Fibroblast of skin of right quadriceps (primary cell): Measurements from ENCODE around the gene SST.
"Not testable (repeated sequence)": the region's sequence is repeated elsewhere in the genome, so short reads cannot be mapped to it uniquely, and the experiment has no call there.

ENCODE experiments used
- DNase-seq: peaks from one replicate; pipeline ENCODE4 v3.0.0-alpha.2; 2013

Gene SST

GRCh38 chr3:187681756-187682155 is 11.6 kb upstream of the SST start:
- not testable (repeated sequence) for DNase-seq

- DNase-seq = peak; percentile 66
Observed at GRCh38 chr3:187679638-187680396, 9.6 kb upstream of the SST start.

- peak; percentile 67 for DNase-seq
Observed at GRCh38 chr3:187678726-187679268, 8.6 kb upstream of the SST start.

GRCh38 chr3:187677604-187678003 is 7.4 kb upstream of the SST start:
- no peak for DNase-seq

GRCh38 chr3:187673012-187673411 is 2.8 kb upstream of the SST start:
- no peak for DNase-seq

- DNase-seq = no peak
Observed at GRCh38 chr3:187667526-187667925, 2.7 kb downstream of the SST start.

GRCh38 chr3:187665764-187666402 is 4.3 kb downstream of the SST start:
- DNase-seq = no peak

GRCh38 chr3:187665010-187665409 is 5.2 kb downstream of the SST start:
- no peak for DNase-seq

- DNase-seq = no peak
Observed at GRCh38 chr3:187662848-187663409, 7.3 kb downstream of the SST start.

- no peak for DNase-seq
Observed at GRCh38 chr3:187661267-187661666, 8.9 kb downstream of the SST start.

GRCh38 chr3:187651282-187651681 is 18.9 kb downstream of the SST start:
- no peak for DNase-seq

GRCh38 chr3:187648177-187648576 is 22.0 kb downstream of the SST start:
- DNase-seq = no peak

GRCh38 chr3:187646906-187647660 is 23.1 kb downstream of the SST start:
- no peak for DNase-seq

- DNase-seq = not testable (repeated sequence)
Observed at GRCh38 chr3:187645379-187645778, 24.8 kb downstream of the SST start.

- DNase-seq = no peak
Observed at GRCh38 chr3:187642861-187643260, 27.3 kb downstream of the SST start.

GRCh38 chr3:187641320-187642016 is 28.7 kb downstream of the SST start:
- DNase-seq = no peak

GRCh38 chr3:187640569-187641059 is 29.6 kb downstream of the SST start:
- peak; percentile 50 for DNase-seq

- no peak for DNase-seq
Observed at GRCh38 chr3:187639927-187640568, 30.1 kb downstream of the SST start.

- no peak for DNase-seq
Observed at GRCh38 chr3:187636528-187636927, 33.7 kb downstream of the SST start.

GRCh38 chr3:187630404-187630803 is 39.8 kb downstream of the SST start:
- no peak for DNase-seq

GRCh38 chr3:187629711-187630110 is 40.5 kb downstream of the SST start:
- DNase-seq = peak; percentile 70

- DNase-seq = no peak
Observed at GRCh38 chr3:187628169-187628568, 42.0 kb downstream of the SST start.
